ENCODE results near the gene SCYGR7.

GRCh38 chr2:227706859-227707258 lies 21.3 kb upstream of the SCYGR7 start:
- TF ChIP-seq CTCF (IDR thresholded peaks at IDR 0.05; ENCODE audit: poor library complexity) (no peak), EZH2 (IDR thresholded peaks at IDR 0.05; ENCODE audit: borderline replicate concordance) (no peak)

Measured in hepatocyte (in vitro differentiated cells).